ENCODE results near the gene MAGEE2.

MAGEE2 gene

DNA sequence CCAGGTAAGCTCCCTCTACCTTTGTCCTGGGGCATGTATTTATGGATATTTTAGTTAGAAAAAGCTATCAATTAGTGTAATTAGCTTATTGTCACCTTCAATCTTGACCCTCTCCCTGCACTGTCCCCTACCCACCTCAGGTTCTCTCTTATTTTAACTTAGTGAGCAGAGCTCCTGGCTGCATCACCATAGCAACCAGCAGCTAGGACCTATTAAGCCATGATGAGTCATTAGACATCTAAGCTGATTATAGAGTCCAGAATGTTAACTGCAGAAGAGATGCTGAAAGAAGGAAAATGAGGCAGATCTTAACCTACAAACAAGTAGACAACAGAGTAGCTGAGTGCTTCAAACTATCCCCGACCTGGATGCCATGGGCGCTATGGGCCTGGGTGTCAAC lies 36.6 kb downstream of the MAGEE2 start:
- no peak for DNase-seq
- Histone ChIP-seq H3K9ac (ENCODE audit: low read depth, low read length) (no peak overlapping the region), H3K9me3 (ENCODE audit: insufficient read depth, low read length, severe bottlenecking) (no peaks in the 10 kb centered on the region), H3K79me2 (ENCODE audit: insufficient read depth, low read length) (no peaks in the 10 kb centered on the region), H3K4me3 (ENCODE audit: low read depth in 1 of 2, low read length in 2 of 2) (no peak overlapping the region), H2AFZ (ENCODE audit: low read depth, low read length) (no peak overlapping the region), H4K20me1 (ENCODE audit: insufficient read depth, low read length) (no peaks in the 10 kb centered on the region), H3K27ac (ENCODE audit: low read length) (no peak overlapping the region), H3K36me3 (ENCODE audit: insufficient read depth, low read length) (no peaks in the 10 kb centered on the region), H3K4me1 (ENCODE audit: insufficient read depth, low read length) (peaks cover 9% of the 10 kb centered on the region), H3K27me3 (ENCODE audit: insufficient read depth, low read length, poor library complexity) (no peaks in the 10 kb centered on the region), H3K4me2 (ENCODE audit: insufficient read depth, low read length) (no peak overlapping the region)
- TF ChIP-seq CTCF (IDR thresholded peaks at IDR 0.05; ENCODE audit: borderline replicate concordance, extremely low read depth, low read length, poor library complexity, severe bottlenecking), result no peak
- no peak for TF ChIP-seq EZH2 (IDR thresholded peaks at IDR 0.05; ENCODE audit: borderline replicate concordance, low read depth, low read length, severe bottlenecking)
- no peak for ATAC-seq (ENCODE audit: insufficient read depth, low read depth)

DNA sequence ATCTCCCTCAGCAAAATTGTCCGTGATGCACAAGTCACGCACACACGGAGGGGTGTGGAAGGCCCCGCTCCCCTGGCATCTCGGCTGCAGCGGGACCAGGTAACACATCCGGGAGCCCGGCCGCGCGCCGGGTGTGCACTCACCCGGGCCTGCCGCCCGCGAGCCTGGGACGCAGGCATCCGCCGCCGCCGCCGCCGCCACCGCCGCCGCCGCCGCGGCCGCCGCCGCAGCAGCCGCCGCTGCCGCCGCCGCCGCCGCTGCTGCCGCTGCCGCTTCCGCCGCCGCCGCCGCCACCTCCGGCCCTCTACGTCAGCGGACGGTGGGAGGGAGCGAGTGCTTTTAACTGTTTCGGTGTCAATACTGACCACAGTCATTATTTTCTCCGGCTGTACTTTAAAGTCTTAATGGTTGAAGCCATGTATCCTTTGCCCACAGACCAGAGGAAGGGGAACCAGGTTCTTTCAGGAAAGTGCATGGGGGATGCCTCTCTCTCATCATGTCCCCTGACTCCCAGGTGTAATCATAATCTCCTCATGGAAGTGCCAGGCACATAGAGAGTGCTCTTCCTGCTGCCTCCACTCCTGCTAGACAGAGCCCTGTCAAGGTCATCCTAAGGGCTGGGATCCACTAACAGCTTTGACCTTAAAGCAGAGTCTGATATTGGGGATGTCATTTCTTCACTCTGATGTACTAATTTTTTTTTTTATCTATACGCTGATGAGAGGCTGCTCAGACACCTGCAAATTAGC lies 38.0 kb downstream of the MAGEE2 start:
- TF ChIP-seq CTCF (IDR thresholded peaks at IDR 0.05; ENCODE audit: borderline replicate concordance, extremely low read depth, low read length, poor library complexity, severe bottlenecking) (no peak), EZH2 (IDR thresholded peaks at IDR 0.05; ENCODE audit: borderline replicate concordance, low read depth, low read length, severe bottlenecking) (no peak)
- peak overlapping the region; percentile 50 for H3K9ac ChIP-seq (ENCODE audit: low read depth, low read length)
- peak overlapping the region; percentile 21 to 69; a peak in 3 of 4 replicates for H3K4me3 ChIP-seq (ENCODE audit: low read depth in 1 of 2, low read length in 2 of 2)
- H3K79me2 ChIP-seq (ENCODE audit: insufficient read depth, low read length), result no peaks in the 10 kb centered on the region
- no peaks in the 10 kb centered on the region for H3K9me3 ChIP-seq (ENCODE audit: insufficient read depth, low read length, severe bottlenecking)
- H3K27ac ChIP-seq (ENCODE audit: low read length), result peak overlapping the region; percentile 46
- ATAC-seq (ENCODE audit: insufficient read depth, low read depth) (peak; percentile 92), DNase-seq (peak; percentile 49)
- H3K4me2 ChIP-seq (ENCODE audit: insufficient read depth, low read length), result peak overlapping the region; percentile 72
- H4K20me1 ChIP-seq (ENCODE audit: insufficient read depth, low read length), result no peaks in the 10 kb centered on the region
- H3K36me3 ChIP-seq (ENCODE audit: insufficient read depth, low read length), result no peaks in the 10 kb centered on the region
- peaks cover 9% of the 10 kb centered on the region for H3K4me1 ChIP-seq (ENCODE audit: insufficient read depth, low read length)
- peak overlapping the region; percentile 82 for H2AFZ ChIP-seq (ENCODE audit: low read depth, low read length)
- H3K27me3 ChIP-seq (ENCODE audit: insufficient read depth, low read length, poor library complexity), result no peaks in the 10 kb centered on the region
